ENCODE data around the gene THSD4. TPM values are rescaled to one million over a fixed set of nuclear protein-coding genes. Genes with fewer than 3 reads are reported as not detected.

Gene THSD4
- total RNA-seq, 2 experiments from 2014 or later: not detected

DNA sequence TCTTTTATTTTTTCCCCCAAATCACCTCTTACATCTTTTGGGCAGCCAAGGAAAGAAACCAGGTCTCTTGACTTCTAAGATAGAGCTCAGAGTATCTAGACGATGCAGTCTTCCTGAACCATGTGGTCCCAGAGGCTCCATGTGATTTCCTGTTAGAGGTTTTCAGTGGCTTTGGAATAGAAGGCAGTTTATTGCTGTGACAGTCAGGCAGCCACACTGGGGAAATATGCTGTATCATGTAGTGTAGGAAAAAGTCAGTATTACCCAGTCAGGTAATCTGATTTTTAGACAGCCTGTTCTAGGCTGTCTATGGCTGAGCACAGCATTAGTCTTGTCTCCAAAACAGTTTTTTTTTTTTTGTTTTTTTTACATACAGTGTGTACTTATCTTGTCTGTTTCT is 294.3 kb downstream of the THSD4 start:
- Histone ChIP-seq H4K20me1 (ENCODE audit: insufficient read depth, low read length) (no peaks in the 10 kb centered on the region), H3K27ac (ENCODE audit: low read depth, low read length, poor library complexity, severe bottlenecking) (no peak overlapping the region), H3K79me2 (ENCODE audit: insufficient read depth, low read depth, low read length) (no peaks in the 10 kb centered on the region), H3K36me3 (ENCODE audit: insufficient read depth, low read length) (no peaks in the 10 kb centered on the region), H3K9me3 (ENCODE audit: low read length) (no peaks in the 10 kb centered on the region), H3K4me3 (ENCODE audit: low read depth, low read length, poor library complexity, severe bottlenecking) (no peak overlapping the region), H3K4me2 (ENCODE audit: low read length) (no peak overlapping the region), H3K4me1 (ENCODE audit: insufficient read depth, low read length, poor library complexity, severe bottlenecking) (no peaks in the 10 kb centered on the region), H3K9me2 (ENCODE audit: insufficient read depth, low read length) (no peaks in the 10 kb centered on the region), H2AFZ (ENCODE audit: low read length) (no peak overlapping the region)
- DNase-seq (ENCODE audit: low spot score): no peak
- no TSS peak for BruUV-seq (replicated peaks)
- ChIA-PET CTCF (ENCODE audit: unreplicated experiment) (no interaction called here), POLR2A (no interaction called here)
- TF ChIP-seq, protein P1, sequence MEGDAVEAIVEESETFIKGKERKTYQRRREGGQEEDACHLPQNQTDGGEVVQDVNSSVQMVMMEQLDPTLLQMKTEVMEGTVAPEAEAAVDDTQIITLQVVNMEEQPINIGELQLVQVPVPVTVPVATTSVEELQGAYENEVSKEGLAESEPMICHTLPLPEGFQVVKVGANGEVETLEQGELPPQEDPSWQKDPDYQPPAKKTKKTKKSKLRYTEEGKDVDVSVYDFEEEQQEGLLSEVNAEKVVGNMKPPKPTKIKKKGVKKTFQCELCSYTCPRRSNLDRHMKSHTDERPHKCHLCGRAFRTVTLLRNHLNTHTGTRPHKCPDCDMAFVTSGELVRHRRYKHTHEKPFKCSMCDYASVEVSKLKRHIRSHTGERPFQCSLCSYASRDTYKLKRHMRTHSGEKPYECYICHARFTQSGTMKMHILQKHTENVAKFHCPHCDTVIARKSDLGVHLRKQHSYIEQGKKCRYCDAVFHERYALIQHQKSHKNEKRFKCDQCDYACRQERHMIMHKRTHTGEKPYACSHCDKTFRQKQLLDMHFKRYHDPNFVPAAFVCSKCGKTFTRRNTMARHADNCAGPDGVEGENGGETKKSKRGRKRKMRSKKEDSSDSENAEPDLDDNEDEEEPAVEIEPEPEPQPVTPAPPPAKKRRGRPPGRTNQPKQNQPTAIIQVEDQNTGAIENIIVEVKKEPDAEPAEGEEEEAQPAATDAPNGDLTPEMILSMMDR (conservative IDR thresholded peaks at IDR 0.05; ENCODE audit: low read length): no peak
- no peak for TF ChIP-seq EZH2phosphoT487 (IDR thresholded peaks at IDR 0.05; ENCODE audit: borderline replicate concordance, low read depth, low read length)
- intact Hi-C loops (cut with micrococcal nuclease; ENCODE audit: unreplicated experiment): no loop called here

- Histone ChIP-seq H3K9me3 (ENCODE audit: low read length) (no peaks in the 10 kb centered on the region), H3K9me2 (ENCODE audit: insufficient read depth, low read length) (no peaks in the 10 kb centered on the region), H3K4me2 (ENCODE audit: low read length) (no peak overlapping the region), H3K4me1 (ENCODE audit: insufficient read depth, low read length, poor library complexity, severe bottlenecking) (no peaks in the 10 kb centered on the region), H3K4me3 (ENCODE audit: low read depth, low read length, poor library complexity, severe bottlenecking) (no peak overlapping the region), H3K36me3 (ENCODE audit: insufficient read depth, low read length) (no peaks in the 10 kb centered on the region), H3K27ac (ENCODE audit: low read depth, low read length, poor library complexity, severe bottlenecking) (no peak overlapping the region), H2AFZ (ENCODE audit: low read length) (no peak overlapping the region), H3K79me2 (ENCODE audit: insufficient read depth, low read depth, low read length) (no peaks in the 10 kb centered on the region), H4K20me1 (ENCODE audit: insufficient read depth, low read length) (no peaks in the 10 kb centered on the region)
- CTCF ChIA-PET (ENCODE audit: unreplicated experiment): no interaction called here
- no TSS peak for BruUV-seq (replicated peaks)
- TF ChIP-seq EZH2phosphoT487 (IDR thresholded peaks at IDR 0.05; ENCODE audit: borderline replicate concordance, low read depth, low read length): no peak
- TF ChIP-seq, protein P1 (conservative IDR thresholded peaks at IDR 0.05; ENCODE audit: low read length): no peak
- POLR2A ChIA-PET: no interaction called here
- intact Hi-C loops (cut with micrococcal nuclease; ENCODE audit: unreplicated experiment): no loop called here
- DNase-seq (ENCODE audit: low spot score): no peak
Observed at GRCh38 chr15:71410347-71410746, 295.1 kb downstream of the THSD4 start.

DNA sequence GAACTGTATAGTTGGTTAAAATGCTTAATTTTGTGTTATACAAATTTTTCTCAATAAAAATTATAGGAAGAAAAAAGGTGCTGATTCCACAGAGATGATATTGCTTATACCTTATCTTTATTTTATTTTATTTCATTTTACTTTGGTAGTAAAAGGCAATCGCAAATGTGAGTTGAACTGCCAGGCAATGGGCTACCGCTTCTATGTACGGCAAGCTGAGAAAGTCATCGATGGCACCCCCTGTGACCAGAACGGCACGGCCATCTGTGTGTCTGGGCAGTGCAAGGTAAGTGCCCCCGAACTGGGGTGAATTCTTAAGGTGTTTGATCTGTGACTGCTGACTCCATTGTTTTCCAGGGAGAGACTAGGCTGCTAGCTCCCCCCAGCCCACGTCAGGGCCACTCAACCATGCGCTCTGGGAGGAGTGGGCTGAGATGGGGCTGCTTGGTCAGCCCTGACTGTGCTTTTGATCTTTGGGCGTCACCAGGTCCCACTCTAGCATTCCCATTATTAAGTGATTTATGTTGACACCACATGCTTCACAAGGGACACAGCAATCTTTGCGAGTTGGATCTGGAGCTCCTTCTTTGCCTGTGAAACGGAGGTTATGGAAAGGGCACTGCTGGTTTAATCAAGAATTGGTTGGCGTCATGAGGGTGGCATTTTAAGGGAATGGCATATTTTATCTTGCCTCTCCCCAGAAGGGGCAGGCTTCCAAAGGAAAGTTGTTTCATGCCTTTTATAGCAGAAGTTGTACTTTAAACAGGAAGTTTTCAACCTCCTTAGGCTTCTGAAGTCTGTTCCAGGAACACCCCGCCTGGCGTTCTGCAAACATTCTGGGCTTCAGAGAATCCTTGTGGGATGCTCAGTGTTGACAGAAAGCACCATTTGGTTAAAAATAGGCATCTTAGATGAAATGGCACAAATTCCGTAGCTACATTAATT is 296.5 kb downstream of the THSD4 start:
- no peak for DNase-seq (ENCODE audit: low spot score)
- POLR2A ChIA-PET: interaction anchor here (0.6 to 1.1 kb wide), 2 partner anchors 12 to 19 kb away, joined by 4 to 6 read pairs; no protein-coding TSS in a partner anchor
- Histone ChIP-seq H4K20me1 (ENCODE audit: insufficient read depth, low read length) (no peaks in the 10 kb centered on the region), H3K4me3 (ENCODE audit: low read depth, low read length, poor library complexity, severe bottlenecking) (no peak overlapping the region), H3K9me3 (ENCODE audit: low read length) (no peaks in the 10 kb centered on the region), H3K4me2 (ENCODE audit: low read length) (no peak overlapping the region), H3K36me3 (ENCODE audit: insufficient read depth, low read length) (no peaks in the 10 kb centered on the region), H3K9me2 (ENCODE audit: insufficient read depth, low read length) (no peaks in the 10 kb centered on the region), H3K79me2 (ENCODE audit: insufficient read depth, low read depth, low read length) (no peaks in the 10 kb centered on the region), H3K27ac (ENCODE audit: low read depth, low read length, poor library complexity, severe bottlenecking) (no peak overlapping the region), H3K4me1 (ENCODE audit: insufficient read depth, low read length, poor library complexity, severe bottlenecking) (no peaks in the 10 kb centered on the region), H2AFZ (ENCODE audit: low read length) (no peak overlapping the region)
- BruUV-seq (replicated peaks): no TSS peak
- intact Hi-C loops (cut with micrococcal nuclease; ENCODE audit: unreplicated experiment): no loop called here
- TF ChIP-seq, protein P1 (conservative IDR thresholded peaks at IDR 0.05; ENCODE audit: low read length): no peak
- no peak for TF ChIP-seq EZH2phosphoT487 (IDR thresholded peaks at IDR 0.05; ENCODE audit: borderline replicate concordance, low read depth, low read length)
- CTCF ChIA-PET (ENCODE audit: unreplicated experiment): no interaction called here
